Activated T-helper 2 cell treated with anti-CD3 and anti-CD28 coated beads, Interferon-gamma antibody, Interleukin-2, Interleukin-4, amounts not matched to agents 10 μg/mL and 5 μg/mL and 100 μg/mL, durations not matched to agents 14 hours and 24 hours and 36 hours (primary cell): ENCODE measurements around the gene MB. TPM values are rescaled to one million over a fixed set of nuclear protein-coding genes. Genes with fewer than 3 reads are reported as not detected.

Experiments used
- DNase-seq: peaks from one replicate; pipeline ENCODE4 v3.0.0; 2021; ENCODE audit warnings: low spot score
- H3K27ac Mint-ChIP-seq: one replicate; pipeline ENCODE4 v1.8.0; 2021; ENCODE audit warnings: mixed read lengths
- H3K27me3 Mint-ChIP-seq: one replicate; pipeline ENCODE4 v1.8.0; 2021; ENCODE audit warnings: low read depth, mixed read lengths
- H3K36me3 Mint-ChIP-seq: one replicate; pipeline ENCODE4 v1.8.0; 2021; ENCODE audit warnings: low read depth, mixed read lengths
- H3K4me1 Mint-ChIP-seq: one replicate; pipeline ENCODE4 v1.8.0; 2021; ENCODE audit warnings: low read depth, mixed read lengths
- H3K4me3 Mint-ChIP-seq: one replicate; pipeline ENCODE4 v1.8.0; 2021; ENCODE audit warnings: low read depth, mild to moderate bottlenecking, moderate library complexity, mixed read lengths
- H3K9me3 Mint-ChIP-seq: one replicate; pipeline ENCODE4 v1.8.0; 2021; ENCODE audit warnings: mixed read lengths
- intact Hi-C: fragments of 100-400 bp; cut with micrococcal nuclease; formaldehyde crosslinking; loops from one replicate; pipeline ENCODE4 v1.15.1; 2023
- total RNA-seq: library from RNA; stranded (reverse); gene quantifications from 2 replicates; pipeline ENCODE4 v1.2.3, GENCODE V29; 2022

Gene MB
- total RNA-seq, 1 donor from 2014 or later, result 0.50 TPM

- Mint-ChIP-seq H3K9me3 (no peaks in the 10 kb centered on the region), H3K27ac (no peak overlapping the region), H3K4me1 (peaks cover 13% of the 10 kb centered on the region), H3K27me3 (peaks cover 11% of the 10 kb centered on the region), H3K36me3 (no peaks in the 10 kb centered on the region), H3K4me3 (no peak overlapping the region)
- intact Hi-C loops, result no loop called here
- no peak for DNase-seq
Measured at GRCh38 chr22:35620624-35621251, 3.6 kb upstream of the MB start.

GRCh38 chr22:35619336-35620094 lies 2.4 kb upstream of the MB start:
- Mint-ChIP-seq H3K36me3 (no peaks in the 10 kb centered on the region), H3K9me3 (no peaks in the 10 kb centered on the region), H3K27me3 (peaks cover 5% of the 10 kb centered on the region), H3K4me1 (peaks cover 17% of the 10 kb centered on the region), H3K4me3 (no peak overlapping the region), H3K27ac (no peak overlapping the region)
- DNase-seq, result no peak
- intact Hi-C loops, result no loop called here

GRCh38 chr22:35618427-35619223 lies 1.5 kb upstream of the MB start:
- peaks cover 4% of the 10 kb centered on the region for H3K27me3 Mint-ChIP-seq
- H3K9me3 Mint-ChIP-seq, result no peaks in the 10 kb centered on the region
- intact Hi-C loops, result no loop called here
- no peak overlapping the region for H3K27ac Mint-ChIP-seq
- no peak for DNase-seq
- peaks cover 17% of the 10 kb centered on the region for H3K4me1 Mint-ChIP-seq
- H3K36me3 Mint-ChIP-seq, result no peaks in the 10 kb centered on the region
- H3K4me3 Mint-ChIP-seq, result no peak overlapping the region

GRCh38 chr22:35616043-35616442 lies 1.1 kb downstream of the MB start:
- no peaks in the 10 kb centered on the region for H3K36me3 Mint-ChIP-seq
- intact Hi-C loops, result no loop called here
- no peak for DNase-seq
- H3K27me3 Mint-ChIP-seq, result peaks cover 4% of the 10 kb centered on the region
- H3K4me3 Mint-ChIP-seq, result no peak overlapping the region
- no peak overlapping the region for H3K27ac Mint-ChIP-seq
- H3K4me1 Mint-ChIP-seq, result peaks cover 29% of the 10 kb centered on the region
- no peaks in the 10 kb centered on the region for H3K9me3 Mint-ChIP-seq

GRCh38 chr22:35615156-35615555 lies 2.0 kb downstream of the MB start:
- Mint-ChIP-seq H3K36me3 (no peaks in the 10 kb centered on the region), H3K9me3 (no peaks in the 10 kb centered on the region), H3K27ac (no peak overlapping the region), H3K4me1 (peaks cover 33% of the 10 kb centered on the region), H3K4me3 (no peak overlapping the region), H3K27me3 (peaks cover 4% of the 10 kb centered on the region)
- intact Hi-C loops, result no loop called here
- no peak for DNase-seq

GRCh38 chr22:35614404-35614803 lies 2.7 kb downstream of the MB start:
- DNase-seq, result no peak
- H3K4me3 Mint-ChIP-seq, result no peak overlapping the region
- intact Hi-C loops, result no loop called here
- H3K27me3 Mint-ChIP-seq, result peaks cover 4% of the 10 kb centered on the region
- no peaks in the 10 kb centered on the region for H3K36me3 Mint-ChIP-seq
- H3K27ac Mint-ChIP-seq, result no peak overlapping the region
- H3K9me3 Mint-ChIP-seq, result no peaks in the 10 kb centered on the region
- H3K4me1 Mint-ChIP-seq, result peaks cover 33% of the 10 kb centered on the region

GRCh38 chr22:35612903-35613302 lies 4.2 kb downstream of the MB start:
- H3K4me3 Mint-ChIP-seq, result no peak overlapping the region
- DNase-seq, result no peak
- no peak overlapping the region for H3K27ac Mint-ChIP-seq
- peaks cover 33% of the 10 kb centered on the region for H3K4me1 Mint-ChIP-seq
- no peaks in the 10 kb centered on the region for H3K36me3 Mint-ChIP-seq
- H3K9me3 Mint-ChIP-seq, result no peaks in the 10 kb centered on the region
- intact Hi-C loops, result loop anchor here (1.0 kb wide), 1 partner anchor 9 kb away; no protein-coding TSS in a partner anchor
- H3K27me3 Mint-ChIP-seq, result peaks cover 12% of the 10 kb centered on the region

GRCh38 chr22:35611891-35612576 lies 5.1 kb downstream of the MB start:
- H3K9me3 Mint-ChIP-seq, result no peaks in the 10 kb centered on the region
- intact Hi-C loops, result loop anchor here (1.0 kb wide), 1 partner anchor 8 kb away; no protein-coding TSS in a partner anchor
- no peak overlapping the region for H3K4me3 Mint-ChIP-seq
- H3K36me3 Mint-ChIP-seq, result no peaks in the 10 kb centered on the region
- no peak for DNase-seq
- H3K27me3 Mint-ChIP-seq, result peaks cover 14% of the 10 kb centered on the region
- H3K4me1 Mint-ChIP-seq, result peaks cover 33% of the 10 kb centered on the region
- H3K27ac Mint-ChIP-seq, result no peak overlapping the region

- DNase-seq, result no peak
- peaks cover 31% of the 10 kb centered on the region for H3K4me1 Mint-ChIP-seq
- no peaks in the 10 kb centered on the region for H3K9me3 Mint-ChIP-seq
- H3K27ac Mint-ChIP-seq, result no peak overlapping the region
- H3K36me3 Mint-ChIP-seq, result no peaks in the 10 kb centered on the region
- H3K27me3 Mint-ChIP-seq, result peaks cover 14% of the 10 kb centered on the region
- H3K4me3 Mint-ChIP-seq, result no peak overlapping the region
- intact Hi-C loops, result no loop called here
Measured at GRCh38 chr22:35611200-35611890, 5.8 kb downstream of the MB start.

- Mint-ChIP-seq H3K36me3 (no peaks in the 10 kb centered on the region), H3K27ac (no peak overlapping the region), H3K9me3 (no peaks in the 10 kb centered on the region), H3K4me1 (peaks cover 28% of the 10 kb centered on the region), H3K4me3 (no peak overlapping the region), H3K27me3 (peaks cover 14% of the 10 kb centered on the region)
- intact Hi-C loops, result no loop called here
- DNase-seq, result no peak
Measured at GRCh38 chr22:35610741-35611140, 6.4 kb downstream of the MB start.

- H3K9me3 Mint-ChIP-seq, result no peaks in the 10 kb centered on the region
- no peak overlapping the region for H3K4me3 Mint-ChIP-seq
Measured at GRCh38 chr22:35609761-35610160, 7.4 kb downstream of the MB start.

GRCh38 chr22:35609261-35609660 lies 7.9 kb downstream of the MB start:
- Mint-ChIP-seq H3K27me3 (peaks cover 14% of the 10 kb centered on the region), H3K4me3 (no peak overlapping the region), H3K36me3 (no peaks in the 10 kb centered on the region), H3K27ac (no peak overlapping the region), H3K4me1 (peaks cover 36% of the 10 kb centered on the region), H3K9me3 (no peaks in the 10 kb centered on the region)
- DNase-seq, result no peak
- intact Hi-C loops, result no loop called here

More at GRCh38 chr22:35609761-35610160, 7.4 kb downstream of the MB start:
- Mint-ChIP-seq H3K36me3 (no peaks in the 10 kb centered on the region), H3K27me3 (peaks cover 14% of the 10 kb centered on the region), H3K27ac (no peak overlapping the region), H3K4me1 (peaks cover 32% of the 10 kb centered on the region)
- DNase-seq, result no peak
- intact Hi-C loops, result no loop called here
